GM21515 (cell line): ENCODE results near the gene KIF26B.

Source experiments
- ATAC-seq: cut with Tn5 transposase; IDR thresholded peaks from one replicate; pipeline ENCODE4 v1.9.1; 2021; ENCODE audit not compliant: unreplicated experiment

KIF26B gene

GRCh38 chr1:245132771-245133170, 22.0 kb upstream of the KIF26B start:
- no peak for ATAC-seq

- no peak for ATAC-seq
These were observed 20.6 kb upstream of the KIF26B start for GRCh38 chr1:245133995-245134715.

- no peak for ATAC-seq
These were observed 12.5 kb upstream of the KIF26B start for GRCh38 chr1:245142171-245142798.

GRCh38 chr1:245142976-245143375, 11.8 kb upstream of the KIF26B start:
- no peak for ATAC-seq

GRCh38 chr1:245143849-245144248, 10.9 kb upstream of the KIF26B start:
- no peak for ATAC-seq

- ATAC-seq = no peak
These were observed 6.7 kb upstream of the KIF26B start for GRCh38 chr1:245148069-245148468.

- no peak for ATAC-seq
These were observed 5.9 kb upstream of the KIF26B start for GRCh38 chr1:245148861-245149260.

- ATAC-seq = no peak
These were observed 1.7 kb upstream of the KIF26B start for GRCh38 chr1:245153081-245153551.

- ATAC-seq = no peak
These were observed 995 bp upstream of the KIF26B start for GRCh38 chr1:245153552-245154428.

GRCh38 chr1:245155272-245156040, 671 bp downstream of the KIF26B start:
- no peak for ATAC-seq

- ATAC-seq = peak; percentile 96
These were observed 1.4 kb downstream of the KIF26B start for GRCh38 chr1:245156041-245156735.

GRCh38 chr1:245156736-245157505, 2.1 kb downstream of the KIF26B start:
- no peak for ATAC-seq

GRCh38 chr1:245158913-245159312, 4.1 kb downstream of the KIF26B start:
- no peak for ATAC-seq

- ATAC-seq = no peak
These were observed 5.5 kb downstream of the KIF26B start for GRCh38 chr1:245160288-245160687.

- ATAC-seq = no peak
These were observed 6.1 kb downstream of the KIF26B start for GRCh38 chr1:245160741-245161400.

GRCh38 chr1:245161866-245162265, 7.1 kb downstream of the KIF26B start:
- ATAC-seq = no peak

- ATAC-seq = no peak
These were observed 11.7 kb downstream of the KIF26B start for GRCh38 chr1:245166471-245166885.

- ATAC-seq = no peak
These were observed 13.3 kb downstream of the KIF26B start for GRCh38 chr1:245168086-245168485.

GRCh38 chr1:245168906-245169305, 14.1 kb downstream of the KIF26B start:
- no peak for ATAC-seq
